ENCODE data around the gene GTF2A2. TPM values are rescaled to one million over a fixed set of nuclear protein-coding genes. Genes with fewer than 3 reads are reported as not detected.

GTF2A2 gene
- total RNA-seq, 1 experiment from 2014 or later, result 175 TPM

DNA sequence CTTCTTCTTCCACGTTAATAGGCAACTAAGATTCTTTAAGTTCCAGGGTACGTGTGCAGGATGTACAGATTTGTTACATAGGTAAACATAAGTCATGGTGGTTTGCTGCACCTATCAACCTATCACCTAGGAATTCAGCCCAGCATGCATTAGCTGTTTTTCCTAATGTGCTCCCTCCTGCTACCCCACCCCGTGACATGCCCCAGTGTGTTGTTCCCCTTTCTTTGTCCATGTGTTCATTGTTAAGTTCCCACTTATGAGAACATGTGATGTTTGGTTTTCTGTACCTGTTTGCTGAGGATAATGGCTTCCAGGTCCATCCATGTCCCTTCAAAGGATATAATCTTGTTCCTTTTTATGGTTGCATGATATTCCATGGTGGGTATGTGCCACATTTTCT, 21.1 kb downstream of the GTF2A2 start (continued):
- TF ChIP-seq POLR2AphosphoS5 (IDR thresholded peaks at IDR 0.05; ENCODE audit: low read depth, low read length) (no peak), ZNF274 (IDR thresholded peaks at IDR 0.05; ENCODE audit: low read depth, low read length) (no peak)

GRCh38 chr15:59632714-59633113, 24.6 kb downstream of the GTF2A2 start:
- Histone ChIP-seq H3K36me3 (ENCODE audit: control insufficient read depth in 1 of 2, insufficient read depth in 2 of 2, low read length in 2 of 2) (no peaks in the 10 kb centered on the region), H3K9ac (ENCODE audit: low read length) (no peak overlapping the region), H3K27me3 (ENCODE audit: insufficient read depth, low read length) (no peaks in the 10 kb centered on the region), H4K20me1 (ENCODE audit: insufficient read depth) (no peaks in the 10 kb centered on the region), H3K9me3 (ENCODE audit: control insufficient read depth in 1 of 2, insufficient read depth in 1 of 2, low read depth in 1 of 2, low read length in 2 of 2) (no peaks in the 10 kb centered on the region), H3K4me3 (replicated peaks in 1 of 2; ENCODE audit: low read depth in 1 of 2, low read length in 2 of 2) (no peak overlapping the region), H3K9me2 (ENCODE audit: insufficient read depth) (no peaks in the 10 kb centered on the region), H3K79me2 (ENCODE audit: insufficient read depth, low read length) (no peaks in the 10 kb centered on the region), H3K4me1 (ENCODE audit: control insufficient read depth in 1 of 2, insufficient read depth in 2 of 2, low read length in 2 of 2) (no peaks in the 10 kb centered on the region), H3K4me2 (ENCODE audit: low read length) (no peak overlapping the region), H3K27ac (ENCODE audit: low read depth, low read length) (no peak overlapping the region), H2AFZ (ENCODE audit: low read depth, low read length, poor library complexity, severe bottlenecking) (no peak overlapping the region)
- intact Hi-C loops (cut with micrococcal nuclease), result loop anchor here (10.0 kb wide), 1 partner anchor 648 kb away; the partner anchor contains the start of gene RNF111
- ChIA-PET CTCF (interaction anchor here (1.0 to 3.9 kb wide), 5 partner anchors 40 to 104 kb away, joined by 3 to 46 read pairs (median 6); no protein-coding TSS in a partner anchor), POLR2A (interaction anchor here (1.0 kb wide), 1 partner anchor 25 kb away, joined by 3 read pairs; the partner anchor contains the start of gene GTF2A2), RAD21 (ENCODE audit: low non-redundant PET in 1 of 2, low total read pairs in 2 of 2, uncharacterized antibody in 2 of 2, unreplicated experiment in 2 of 2) (interaction anchor here (0.7 to 1.2 kb wide), 4 partner anchors 86 to 104 kb away, joined by 3 to 4 read pairs (median 3); no protein-coding TSS in a partner anchor)
- no peak for DNase-seq (ENCODE audit: low read depth, low spot score)
- ATAC-seq, result peak; percentile 94
- TF ChIP-seq JUND (IDR thresholded peaks at IDR 0.05) (no peak), SRF (IDR thresholded peaks at IDR 0.05; ENCODE audit: low read depth) (no peak), CBX3 (IDR thresholded peaks at IDR 0.05; ENCODE audit: low read depth) (peak; percentile 24; the same call in 1 of the 2 replicates), RAD21 (IDR thresholded peaks at IDR 0.05; ENCODE audit: low read depth) (peak; percentile 56), CTCF (IDR thresholded peaks at IDR 0.05 in 2 of 3, conservative IDR thresholded peaks at IDR 0.05 in 1 of 3; ENCODE audit: borderline replicate concordance in 1 of 3, insufficient read depth in 1 of 3, low read depth in 2 of 3, low read length in 2 of 3) (peak; percentile 44 to 66 (median 55); a peak in 5 of 6 replicates), YY1 (IDR thresholded peaks at IDR 0.05; ENCODE audit: extremely low read depth, insufficient replicate concordance, low read depth, low read length) (no peak)
- BruUV-seq (replicated peaks), result no TSS peak
